ENCODE measurements around the gene TMEM97.

The TMEM97 gene

DNA sequence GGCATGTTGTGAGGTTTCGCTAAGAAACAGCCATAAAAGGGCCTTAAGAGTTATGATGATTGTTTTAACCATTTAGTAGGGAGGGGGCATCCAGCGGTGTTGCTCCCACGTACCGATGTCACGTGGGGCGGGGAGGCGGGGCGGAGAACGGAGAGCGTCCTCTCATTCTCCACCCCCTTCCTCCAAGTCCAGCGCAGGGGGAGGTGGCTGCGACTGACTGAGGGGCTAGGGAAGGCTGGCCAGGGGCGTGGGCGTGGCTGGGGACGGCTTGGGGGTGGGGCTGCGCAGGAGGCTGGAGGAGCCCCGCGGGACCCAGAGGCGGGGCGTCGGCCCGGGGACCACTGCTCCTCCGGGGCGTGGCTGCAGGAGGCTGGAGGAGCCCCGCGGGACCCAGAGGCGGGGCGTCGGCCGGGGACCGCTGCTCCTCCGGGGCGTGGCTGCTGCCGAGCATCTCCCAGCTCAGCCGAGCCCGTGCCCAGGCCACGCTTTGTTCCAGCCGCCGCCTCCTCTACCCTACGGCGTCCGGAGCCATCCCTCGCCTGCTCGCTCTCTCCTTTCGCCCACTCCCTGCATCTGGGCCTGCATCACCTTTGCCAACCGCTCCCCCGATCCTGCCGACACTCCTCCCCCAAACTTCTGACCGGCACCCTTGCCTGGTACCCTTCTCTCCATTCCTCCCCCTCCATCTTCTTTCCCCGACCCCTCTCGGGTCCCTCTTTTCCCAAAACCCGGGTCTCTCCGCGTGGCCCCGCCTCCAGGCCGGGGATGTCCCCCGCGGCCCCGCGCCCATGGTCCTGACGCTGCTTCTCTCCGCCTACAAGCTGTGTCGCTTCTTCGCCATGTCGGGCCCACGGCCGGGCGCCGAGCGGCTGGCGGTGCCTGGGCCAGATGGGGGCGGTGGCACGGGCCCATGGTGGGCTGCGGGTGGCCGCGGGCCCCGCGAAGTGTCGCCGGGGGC lies 52.5 kb downstream of the TMEM97 start, which contains the start of gene SARM1 (continued):
- TF ChIP-seq ZNF658 (tag by site-specific recombination; IDR thresholded peaks at IDR 0.05) (no peak), ZNF654 (tag by site-specific recombination; IDR thresholded peaks at IDR 0.05; ENCODE audit: low read depth) (no peak), ZFP37 (tag by site-specific recombination; IDR thresholded peaks at IDR 0.05) (peak; percentile 67; the same call in 1 of the 2 replicates), ZNF776 (tag by site-specific recombination; IDR thresholded peaks at IDR 0.05; ENCODE audit: borderline replicate concordance) (no peak), GFI1B (tag by site-specific recombination; IDR thresholded peaks at IDR 0.05) (no peak), ZNF624 (tag by site-specific recombination; IDR thresholded peaks at IDR 0.05) (no peak), ZNF768 (tag by site-specific recombination; IDR thresholded peaks at IDR 0.05) (no peak; the same call in 1 of the 2 replicates), ZNF571 (tag by site-specific recombination; IDR thresholded peaks at IDR 0.05) (no peak), ZNF777 (tag by site-specific recombination; IDR thresholded peaks at IDR 0.05; ENCODE audit: borderline replicate concordance) (peak; percentile 76; the same call in 1 of the 2 replicates), ZNF555 (tag by site-specific recombination; conservative IDR thresholded peaks at IDR 0.05) (no peak), ZNF114 (tag by site-specific recombination; IDR thresholded peaks at IDR 0.05) (no peak), ZNF670 (tag by site-specific recombination; IDR thresholded peaks at IDR 0.05; ENCODE audit: low read depth) (no peak), ZNF184 (tag by site-specific recombination; IDR thresholded peaks at IDR 0.05) (no peak; the same call in 1 of the 2 replicates), GLI4 (tag by site-specific recombination; IDR thresholded peaks at IDR 0.05) (peak; percentile 87; the same call in 1 of the 2 replicates), ZNF19 (tag by site-specific recombination; IDR thresholded peaks at IDR 0.05; ENCODE audit: low read depth) (no peak), SCRT2 (tag by site-specific recombination; IDR thresholded peaks at IDR 0.05) (0 out of 2 replicates have a peak, but pooled peaks have one; percentile 11), RBAK (tag by site-specific recombination; IDR thresholded peaks at IDR 0.05) (no peak), ZNF837 (tag by site-specific recombination; IDR thresholded peaks at IDR 0.05) (no peak)
- TF ChIP-seq, protein P1, sequence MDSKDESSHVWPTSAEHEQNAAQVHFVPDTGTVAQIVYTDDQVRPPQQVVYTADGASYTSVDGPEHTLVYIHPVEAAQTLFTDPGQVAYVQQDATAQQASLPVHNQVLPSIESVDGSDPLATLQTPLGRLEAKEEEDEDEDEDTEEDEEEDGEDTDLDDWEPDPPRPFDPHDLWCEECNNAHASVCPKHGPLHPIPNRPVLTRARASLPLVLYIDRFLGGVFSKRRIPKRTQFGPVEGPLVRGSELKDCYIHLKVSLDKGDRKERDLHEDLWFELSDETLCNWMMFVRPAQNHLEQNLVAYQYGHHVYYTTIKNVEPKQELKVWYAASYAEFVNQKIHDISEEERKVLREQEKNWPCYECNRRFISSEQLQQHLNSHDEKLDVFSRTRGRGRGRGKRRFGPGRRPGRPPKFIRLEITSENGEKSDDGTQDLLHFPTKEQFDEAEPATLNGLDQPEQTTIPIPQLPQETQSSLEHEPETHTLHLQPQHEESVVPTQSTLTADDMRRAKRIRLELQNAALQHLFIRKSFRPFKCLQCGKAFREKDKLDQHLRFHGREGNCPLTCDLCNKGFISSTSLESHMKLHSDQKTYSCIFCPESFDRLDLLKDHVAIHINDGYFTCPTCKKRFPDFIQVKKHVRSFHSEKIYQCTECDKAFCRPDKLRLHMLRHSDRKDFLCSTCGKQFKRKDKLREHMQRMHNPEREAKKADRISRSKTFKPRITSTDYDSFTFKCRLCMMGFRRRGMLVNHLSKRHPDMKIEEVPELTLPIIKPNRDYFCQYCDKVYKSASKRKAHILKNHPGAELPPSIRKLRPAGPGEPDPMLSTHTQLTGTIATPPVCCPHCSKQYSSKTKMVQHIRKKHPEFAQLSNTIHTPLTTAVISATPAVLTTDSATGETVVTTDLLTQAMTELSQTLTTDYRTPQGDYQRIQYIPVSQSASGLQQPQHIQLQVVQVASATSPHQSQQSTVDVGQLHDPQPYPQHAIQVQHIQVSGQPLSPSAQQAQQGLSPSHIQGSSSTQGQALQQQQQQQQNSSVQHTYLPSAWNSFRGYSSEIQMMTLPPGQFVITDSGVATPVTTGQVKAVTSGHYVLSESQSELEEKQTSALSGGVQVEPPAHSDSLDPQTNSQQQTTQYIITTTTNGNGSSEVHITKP (tag by site-specific recombination; IDR thresholded peaks at IDR 0.05) = peak; percentile 98
- TF ChIP-seq, protein P2, sequence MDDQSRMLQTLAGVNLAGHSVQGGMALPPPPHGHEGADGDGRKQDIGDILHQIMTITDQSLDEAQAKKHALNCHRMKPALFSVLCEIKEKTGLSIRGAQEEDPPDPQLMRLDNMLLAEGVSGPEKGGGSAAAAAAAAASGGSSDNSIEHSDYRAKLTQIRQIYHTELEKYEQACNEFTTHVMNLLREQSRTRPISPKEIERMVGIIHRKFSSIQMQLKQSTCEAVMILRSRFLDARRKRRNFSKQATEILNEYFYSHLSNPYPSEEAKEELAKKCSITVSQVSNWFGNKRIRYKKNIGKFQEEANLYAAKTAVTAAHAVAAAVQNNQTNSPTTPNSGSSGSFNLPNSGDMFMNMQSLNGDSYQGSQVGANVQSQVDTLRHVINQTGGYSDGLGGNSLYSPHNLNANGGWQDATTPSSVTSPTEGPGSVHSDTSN (CRISPR knock-in tag; IDR thresholded peaks at IDR 0.05) = peak; percentile 70
- TF ChIP-seq, protein P3, sequence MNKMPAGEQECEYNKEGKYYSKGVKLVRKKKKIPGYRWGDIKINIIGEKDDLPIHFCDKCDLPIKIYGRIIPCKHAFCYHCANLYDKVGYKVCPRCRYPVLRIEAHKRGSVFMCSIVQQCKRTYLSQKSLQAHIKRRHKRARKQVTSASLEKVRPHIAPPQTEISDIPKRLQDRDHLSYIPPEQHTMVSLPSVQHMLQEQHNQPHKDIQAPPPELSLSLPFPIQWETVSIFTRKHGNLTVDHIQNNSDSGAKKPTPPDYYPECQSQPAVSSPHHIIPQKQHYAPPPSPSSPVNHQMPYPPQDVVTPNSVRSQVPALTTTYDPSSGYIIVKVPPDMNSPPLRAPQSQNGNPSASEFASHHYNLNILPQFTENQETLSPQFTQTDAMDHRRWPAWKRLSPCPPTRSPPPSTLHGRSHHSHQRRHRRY (tag by site-specific recombination; IDR thresholded peaks at IDR 0.05) = peak; percentile 80; the same call in 1 of the 2 replicates
- TF ChIP-seq, protein P4, sequence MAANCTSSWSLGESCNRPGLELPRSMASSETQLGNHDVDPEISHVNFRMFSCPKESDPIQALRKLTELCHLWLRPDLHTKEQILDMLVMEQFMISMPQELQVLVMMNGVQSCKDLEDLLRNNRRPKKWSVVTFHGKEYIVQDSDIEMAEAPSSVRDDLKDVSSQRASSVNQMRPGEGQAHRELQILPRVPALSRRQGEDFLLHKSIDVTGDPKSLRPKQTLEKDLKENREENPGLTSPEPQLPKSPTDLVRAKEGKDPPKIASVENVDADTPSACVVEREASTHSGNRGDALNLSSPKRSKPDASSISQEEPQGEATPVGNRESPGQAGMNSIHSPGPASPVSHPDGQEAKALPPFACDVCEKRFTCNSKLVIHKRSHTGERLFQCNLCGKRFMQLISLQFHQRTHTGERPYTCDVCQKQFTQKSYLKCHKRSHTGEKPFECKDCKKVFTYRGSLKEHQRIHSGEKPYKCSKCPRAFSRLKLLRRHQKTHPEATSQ (tag by site-specific recombination; IDR thresholded peaks at IDR 0.05) = peak; percentile 63; the same call in 1 of the 2 replicates
- TF ChIP-seq, protein P5, sequence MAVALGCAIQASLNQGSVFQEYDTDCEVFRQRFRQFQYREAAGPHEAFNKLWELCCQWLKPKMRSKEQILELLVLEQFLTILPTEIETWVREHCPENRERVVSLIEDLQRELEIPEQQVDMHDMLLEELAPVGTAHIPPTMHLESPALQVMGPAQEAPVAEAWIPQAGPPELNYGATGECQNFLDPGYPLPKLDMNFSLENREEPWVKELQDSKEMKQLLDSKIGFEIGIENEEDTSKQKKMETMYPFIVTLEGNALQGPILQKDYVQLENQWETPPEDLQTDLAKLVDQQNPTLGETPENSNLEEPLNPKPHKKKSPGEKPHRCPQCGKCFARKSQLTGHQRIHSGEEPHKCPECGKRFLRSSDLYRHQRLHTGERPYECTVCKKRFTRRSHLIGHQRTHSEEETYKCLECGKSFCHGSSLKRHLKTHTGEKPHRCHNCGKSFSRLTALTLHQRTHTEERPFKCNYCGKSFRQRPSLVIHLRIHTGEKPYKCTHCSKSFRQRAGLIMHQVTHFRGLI (tag by site-specific recombination; IDR thresholded peaks at IDR 0.05) = no peak
- TF ChIP-seq, protein P6, sequence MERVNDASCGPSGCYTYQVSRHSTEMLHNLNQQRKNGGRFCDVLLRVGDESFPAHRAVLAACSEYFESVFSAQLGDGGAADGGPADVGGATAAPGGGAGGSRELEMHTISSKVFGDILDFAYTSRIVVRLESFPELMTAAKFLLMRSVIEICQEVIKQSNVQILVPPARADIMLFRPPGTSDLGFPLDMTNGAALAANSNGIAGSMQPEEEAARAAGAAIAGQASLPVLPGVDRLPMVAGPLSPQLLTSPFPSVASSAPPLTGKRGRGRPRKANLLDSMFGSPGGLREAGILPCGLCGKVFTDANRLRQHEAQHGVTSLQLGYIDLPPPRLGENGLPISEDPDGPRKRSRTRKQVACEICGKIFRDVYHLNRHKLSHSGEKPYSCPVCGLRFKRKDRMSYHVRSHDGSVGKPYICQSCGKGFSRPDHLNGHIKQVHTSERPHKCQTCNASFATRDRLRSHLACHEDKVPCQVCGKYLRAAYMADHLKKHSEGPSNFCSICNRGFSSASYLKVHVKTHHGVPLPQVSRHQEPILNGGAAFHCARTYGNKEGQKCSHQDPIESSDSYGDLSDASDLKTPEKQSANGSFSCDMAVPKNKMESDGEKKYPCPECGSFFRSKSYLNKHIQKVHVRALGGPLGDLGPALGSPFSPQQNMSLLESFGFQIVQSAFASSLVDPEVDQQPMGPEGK (tag by site-specific recombination; IDR thresholded peaks at IDR 0.05) = peak; percentile 72
- TF ChIP-seq, protein P7, sequence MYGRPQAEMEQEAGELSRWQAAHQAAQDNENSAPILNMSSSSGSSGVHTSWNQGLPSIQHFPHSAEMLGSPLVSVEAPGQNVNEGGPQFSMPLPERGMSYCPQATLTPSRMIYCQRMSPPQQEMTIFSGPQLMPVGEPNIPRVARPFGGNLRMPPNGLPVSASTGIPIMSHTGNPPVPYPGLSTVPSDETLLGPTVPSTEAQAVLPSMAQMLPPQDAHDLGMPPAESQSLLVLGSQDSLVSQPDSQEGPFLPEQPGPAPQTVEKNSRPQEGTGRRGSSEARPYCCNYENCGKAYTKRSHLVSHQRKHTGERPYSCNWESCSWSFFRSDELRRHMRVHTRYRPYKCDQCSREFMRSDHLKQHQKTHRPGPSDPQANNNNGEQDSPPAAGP (tag by site-specific recombination; IDR thresholded peaks at IDR 0.05) = peak; percentile 81
